ENCODE measurements around the gene ADAMTS6. TPM values are rescaled to one million over a fixed set of nuclear protein-coding genes. Genes with fewer than 3 reads are reported as not detected.

Gene ADAMTS6
- total RNA-seq, 3 donors from 2014 or later, result 0.69 to 3.6 (median 1.4) TPM

- no peak for DNase-seq
- no peaks in the 10 kb centered on the region for H3K9me3 ChIP-seq
- no peaks in the 10 kb centered on the region for H3K4me1 ChIP-seq (ENCODE audit: low read depth)
These were observed 283.9 kb downstream of the ADAMTS6 start for GRCh38 chr5:65197531-65198455.

GRCh38 chr5:65194871-65195270 lies 286.8 kb downstream of the ADAMTS6 start:
- DNase-seq (no peak), ATAC-seq (no peak)
- no peaks in the 10 kb centered on the region for H3K9me3 ChIP-seq
- H3K4me3 ChIP-seq, result no peak overlapping the region
- H3K36me3 ChIP-seq (ENCODE audit: low read depth), result no peaks in the 10 kb centered on the region
- no peak for TF ChIP-seq CTCF (IDR thresholded peaks at IDR 0.05)
- no peaks in the 10 kb centered on the region for H3K4me1 ChIP-seq (ENCODE audit: low read depth)
- intact Hi-C loops (cut with DNase I, micrococcal nuclease), result no loop called here

More at GRCh38 chr5:65197531-65198455, 283.9 kb downstream of the ADAMTS6 start:
- intact Hi-C loops (cut with DNase I, micrococcal nuclease), result no loop called here
- no peak for TF ChIP-seq CTCF (IDR thresholded peaks at IDR 0.05)
- Histone ChIP-seq H3K4me3 (no peak overlapping the region), H3K36me3 (ENCODE audit: low read depth) (no peaks in the 10 kb centered on the region)
- no peak for ATAC-seq

- Histone ChIP-seq H3K4me1 (ENCODE audit: low read depth) (no peaks in the 10 kb centered on the region), H3K4me3 (no peak overlapping the region), H3K9me3 (no peaks in the 10 kb centered on the region), H3K36me3 (ENCODE audit: low read depth) (no peaks in the 10 kb centered on the region)
- intact Hi-C loops (cut with DNase I, micrococcal nuclease), result no loop called here
- no peak for DNase-seq
- ATAC-seq, result no peak
- no peak for TF ChIP-seq CTCF (IDR thresholded peaks at IDR 0.05)
These were observed 289.4 kb downstream of the ADAMTS6 start for GRCh38 chr5:65192331-65192730.

GRCh38 chr5:65191554-65192135 lies 290.1 kb downstream of the ADAMTS6 start:
- intact Hi-C loops (cut with DNase I, micrococcal nuclease), result no loop called here
- Histone ChIP-seq H3K4me1 (ENCODE audit: low read depth) (no peaks in the 10 kb centered on the region), H3K9me3 (no peaks in the 10 kb centered on the region), H3K4me3 (no peak overlapping the region), H3K36me3 (ENCODE audit: low read depth) (no peaks in the 10 kb centered on the region)
- no peak for ATAC-seq
- DNase-seq, result no peak
- no peak for TF ChIP-seq CTCF (IDR thresholded peaks at IDR 0.05)

- Histone ChIP-seq H3K4me3 (no peak overlapping the region), H3K4me1 (ENCODE audit: low read depth) (no peaks in the 10 kb centered on the region), H3K9me3 (no peaks in the 10 kb centered on the region), H3K36me3 (ENCODE audit: low read depth) (no peaks in the 10 kb centered on the region)
- no peak for TF ChIP-seq CTCF (IDR thresholded peaks at IDR 0.05)
- no peak for DNase-seq
- no peak for ATAC-seq
- intact Hi-C loops (cut with DNase I, micrococcal nuclease), result no loop called here
These were observed 291.2 kb downstream of the ADAMTS6 start for GRCh38 chr5:65190328-65191053.

All from mucosa of descending colon (tissue), 3 donors.